Stimulated activated naive CD4-positive, alpha-beta T cell treated with Interleukin-2 at 50 U/mL for 16 hours (primary cell): ENCODE data around the gene TMEM19.

Experiments
- DNase-seq: peaks from one replicate; lab custom pipeline; 2025; lab: John Stamatoyannopoulos, UW

TMEM19 gene

DNA sequence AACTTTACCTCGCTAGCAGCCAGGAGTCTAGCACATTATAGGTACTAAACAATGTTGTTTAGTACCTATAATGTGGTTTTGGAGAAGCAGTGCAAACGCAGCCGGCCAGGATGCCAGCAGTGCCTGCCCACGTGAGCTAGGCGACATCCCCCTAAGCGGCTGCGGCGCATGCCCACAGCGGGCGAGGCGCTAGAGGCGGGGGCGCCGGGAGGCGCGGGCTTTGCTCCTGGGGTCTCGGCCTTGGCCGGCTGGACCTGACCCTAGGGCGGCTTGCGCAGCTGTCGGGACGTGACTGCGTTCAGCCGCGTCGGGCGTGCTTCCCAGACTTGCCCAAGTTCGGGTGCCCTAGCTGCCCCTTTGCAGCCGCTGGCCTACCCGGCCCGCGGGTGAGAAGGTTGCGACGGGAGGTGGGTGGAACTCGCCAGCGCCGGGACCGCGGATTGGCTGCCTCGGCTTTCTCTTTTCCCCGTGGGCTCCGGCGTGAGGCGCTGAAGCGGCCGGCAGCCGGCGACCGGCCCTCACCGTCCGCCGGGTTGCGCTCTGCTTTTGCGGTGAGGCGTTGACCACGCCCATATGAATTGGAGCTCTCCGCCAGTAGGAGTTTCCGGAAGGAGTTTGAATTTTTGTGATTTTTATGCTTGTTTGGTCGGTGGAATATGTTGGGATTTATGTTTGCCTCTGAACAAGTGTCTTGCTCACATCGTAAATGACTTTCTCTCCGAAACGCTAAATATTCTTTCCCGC lies at the start of gene TMEM19:
TSS of gene TMEM19 (plus strand) at position 169 of the 744 bp plus-strand sequence. CDS start 599 bp downstream, outside the sequence.
- DNase-seq: peak; percentile 77

DNA sequence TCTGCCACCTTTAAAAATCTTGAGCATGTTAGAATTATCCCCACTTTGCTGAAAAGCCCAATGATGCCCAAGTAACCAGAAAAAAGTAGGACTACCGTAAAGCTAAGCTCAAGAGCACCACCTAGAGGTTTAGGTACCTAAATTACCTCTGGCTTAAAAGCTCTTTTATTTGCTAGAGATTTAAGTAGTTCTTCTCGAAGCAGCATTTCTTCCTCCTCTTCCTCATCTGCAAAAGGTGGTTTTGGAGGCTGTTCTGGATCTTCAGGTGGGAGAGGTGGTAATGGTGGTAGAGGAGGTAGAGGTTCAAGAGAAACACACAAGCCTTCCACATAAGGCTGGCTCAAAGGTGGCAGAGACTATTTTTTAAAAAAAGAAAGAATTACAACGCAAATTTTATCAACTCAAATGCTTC lies 49.2 kb upstream of the TMEM19 start:
- DNase-seq: no peak

DNA sequence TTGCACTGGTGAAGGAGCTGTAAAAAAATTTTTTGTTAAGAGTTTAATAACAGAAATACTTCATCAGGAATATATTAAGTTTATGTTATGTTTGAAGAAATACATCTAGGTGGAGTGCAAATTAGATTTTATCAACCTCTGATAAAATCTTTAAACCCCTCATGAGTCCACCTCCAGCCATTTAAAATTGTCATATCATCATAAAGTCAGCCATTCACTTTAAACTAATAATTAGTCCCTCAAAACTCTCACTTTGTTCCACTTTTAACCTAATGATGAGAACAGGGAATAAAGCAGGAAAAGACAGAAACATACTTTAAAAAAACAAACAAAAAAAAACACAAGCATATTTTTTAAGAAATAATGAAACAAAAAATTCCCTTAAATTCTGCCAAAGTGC lies 47.4 kb upstream of the TMEM19 start:
- no peak for DNase-seq

DNA sequence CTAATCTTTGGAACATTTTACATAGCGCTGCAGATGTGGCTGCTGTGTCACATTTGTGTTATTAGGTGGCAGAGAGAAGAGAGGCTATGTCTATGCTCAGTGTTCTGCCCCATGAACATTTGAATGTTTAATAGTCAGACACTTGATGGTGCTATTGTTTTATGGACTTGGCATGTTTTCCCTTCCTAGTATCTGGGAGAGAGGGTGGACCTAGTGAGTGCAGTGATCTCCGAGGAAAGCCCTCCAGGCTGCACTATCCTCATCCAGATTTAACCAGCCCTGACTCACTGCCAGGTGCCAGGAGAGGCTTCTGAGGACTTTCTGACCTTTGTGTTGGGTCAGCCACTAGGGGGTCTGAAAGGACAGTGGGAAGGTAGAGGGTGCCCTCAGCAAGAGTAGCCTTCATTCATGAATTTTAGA lies 46.5 kb upstream of the TMEM19 start:
- no peak for DNase-seq

DNA sequence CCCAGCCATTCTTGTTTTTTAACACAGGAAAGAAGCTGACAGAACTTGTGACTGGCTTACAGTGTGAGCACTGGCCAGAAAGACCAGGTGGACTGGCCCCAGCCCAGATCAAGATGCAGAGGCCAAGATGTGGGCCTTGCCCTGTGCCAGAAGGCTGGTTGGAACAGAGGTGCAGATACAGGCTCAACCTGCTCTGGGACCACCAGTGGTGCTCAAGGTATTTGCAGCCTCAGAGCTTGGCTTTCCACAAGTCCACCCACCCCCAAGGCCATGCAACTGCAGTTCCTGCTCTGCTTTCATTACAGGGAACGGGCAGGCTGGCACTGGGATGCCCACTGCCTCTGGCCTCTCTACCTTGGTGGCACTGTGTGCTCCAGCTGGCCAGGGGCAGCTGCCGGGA lies 45.6 kb upstream of the TMEM19 start:
- DNase-seq: no peak

DNA sequence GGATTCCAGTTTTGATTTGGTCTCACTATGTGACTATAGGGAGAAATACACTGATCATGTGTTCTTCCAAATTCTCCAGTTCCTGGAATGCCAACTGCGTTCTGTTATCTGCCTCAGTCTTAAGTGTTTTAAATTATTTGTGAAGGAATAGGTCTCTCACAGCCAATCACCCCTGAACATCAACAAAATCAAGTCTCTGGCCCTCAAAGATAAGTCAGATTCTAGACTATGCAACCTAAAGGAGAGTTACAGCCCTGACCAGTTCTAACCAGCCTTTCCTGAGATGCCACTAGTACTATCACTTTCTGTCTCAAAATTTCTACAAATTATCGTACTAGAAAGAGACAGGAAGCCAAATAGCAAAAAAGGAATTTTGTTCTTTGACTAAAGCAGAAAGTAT lies 44.5 kb upstream of the TMEM19 start:
- no peak for DNase-seq

DNA sequence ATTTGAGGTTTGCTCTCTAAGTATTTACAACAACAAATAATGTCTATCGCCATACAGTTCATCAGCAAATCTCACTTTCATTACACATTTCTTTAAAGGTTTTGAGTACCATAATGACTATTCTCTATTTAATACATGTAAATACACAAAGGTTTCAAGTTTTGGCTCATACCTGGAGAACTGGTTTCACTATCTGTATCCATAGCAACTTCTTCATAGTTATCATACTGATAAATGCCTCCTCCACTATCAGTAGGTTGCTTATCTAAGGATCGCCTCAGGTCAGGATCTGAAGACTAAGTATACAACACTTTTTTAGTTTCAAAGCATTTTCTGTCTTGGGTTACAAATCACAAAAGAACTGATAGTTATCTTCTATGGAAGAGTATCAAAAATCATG lies 43.6 kb upstream of the TMEM19 start:
- DNase-seq: no peak

DNA sequence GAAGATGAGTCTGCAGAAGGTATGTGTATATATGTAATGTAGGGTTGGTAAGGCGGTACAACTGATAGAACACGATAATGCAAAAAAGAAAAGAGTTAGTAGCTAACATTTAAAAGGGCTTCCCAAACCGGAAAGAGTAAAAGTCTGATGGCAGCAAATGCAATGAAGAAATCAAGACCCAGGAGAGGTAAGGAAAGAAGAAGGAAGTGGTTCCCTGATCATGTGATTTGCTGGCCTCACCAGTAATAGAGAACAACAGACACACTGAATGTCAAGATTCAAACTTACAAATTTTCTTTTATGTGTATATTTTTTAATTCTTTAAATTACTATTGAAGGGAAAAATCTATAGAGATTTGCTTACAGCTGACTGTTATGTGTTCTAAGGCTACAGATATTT lies 40.6 kb upstream of the TMEM19 start:
- DNase-seq: no peak

DNA sequence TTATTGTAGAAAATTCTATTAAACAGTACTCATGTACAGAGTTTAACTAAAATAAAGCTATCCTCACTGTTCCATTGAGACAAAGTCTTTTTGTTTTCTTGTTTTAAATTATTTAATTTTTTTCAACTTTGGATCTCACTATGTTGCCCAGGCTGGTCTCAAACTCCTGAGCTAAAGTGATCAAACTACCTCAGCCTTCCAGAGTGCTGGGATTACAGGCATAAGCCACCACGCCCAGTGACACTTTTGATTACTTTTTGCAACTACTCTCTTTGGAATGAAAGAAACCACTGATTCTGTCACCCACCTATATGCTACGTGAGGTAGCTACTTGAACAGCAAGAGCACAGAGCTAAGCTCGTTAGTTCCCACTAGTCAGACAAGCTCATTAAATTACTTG lies 39.4 kb upstream of the TMEM19 start:
- no peak for DNase-seq

DNA sequence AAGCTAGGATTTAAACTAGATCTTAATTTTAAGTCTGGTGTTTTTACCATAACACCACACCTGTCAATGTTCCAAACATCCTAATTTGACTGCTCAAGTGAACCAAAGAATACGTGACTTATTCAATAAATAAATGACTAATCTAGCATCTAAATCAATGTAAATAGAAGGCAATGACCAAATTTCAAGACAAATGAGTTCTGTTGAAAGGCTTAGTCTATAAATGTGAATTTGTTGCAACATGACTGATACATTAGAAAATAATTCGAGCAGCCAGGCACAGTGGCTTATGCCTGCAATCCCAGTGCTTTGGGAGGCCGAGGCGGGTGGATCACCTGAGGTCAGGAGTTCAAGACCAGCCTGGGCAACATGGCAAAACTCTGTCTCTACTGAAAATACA lies 37.3 kb upstream of the TMEM19 start:
- no peak for DNase-seq

DNA sequence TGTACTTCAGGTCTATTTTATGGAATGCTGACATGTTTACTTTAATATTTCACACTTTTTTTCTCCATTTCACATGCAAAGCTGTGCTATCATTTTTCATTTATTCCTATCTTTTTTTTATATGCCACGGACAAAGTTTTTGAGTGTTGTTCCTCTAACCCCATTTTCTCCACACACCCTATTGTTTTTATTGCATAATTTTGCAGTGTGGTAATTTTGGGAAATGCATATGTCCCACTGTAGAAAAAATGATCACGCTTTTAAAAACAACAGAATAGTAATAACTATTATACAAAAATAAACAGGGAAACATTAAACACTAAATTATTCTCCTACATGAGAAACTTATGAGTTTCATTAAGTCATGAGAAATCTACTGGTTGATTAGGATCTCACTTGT lies 36.5 kb upstream of the TMEM19 start:
- DNase-seq: no peak

DNA sequence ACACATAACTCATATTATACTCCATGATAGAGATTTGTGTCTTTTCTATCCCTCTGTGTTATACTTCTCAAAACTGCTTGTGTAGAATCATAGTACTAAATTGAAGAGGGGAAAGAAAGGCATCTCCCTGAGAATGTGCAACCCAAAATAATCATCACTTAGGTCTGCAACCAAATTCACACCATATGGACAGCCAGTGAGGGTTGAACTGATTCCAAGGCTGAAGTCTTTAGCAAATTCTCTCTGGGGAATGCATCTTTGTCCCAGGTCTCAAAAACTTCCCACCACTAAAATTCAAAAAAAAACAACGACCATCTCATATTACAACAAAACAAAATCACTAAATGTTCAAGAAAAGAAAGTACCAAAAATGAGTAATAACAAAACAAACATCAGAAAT lies 33.2 kb upstream of the TMEM19 start:
- no peak for DNase-seq

DNA sequence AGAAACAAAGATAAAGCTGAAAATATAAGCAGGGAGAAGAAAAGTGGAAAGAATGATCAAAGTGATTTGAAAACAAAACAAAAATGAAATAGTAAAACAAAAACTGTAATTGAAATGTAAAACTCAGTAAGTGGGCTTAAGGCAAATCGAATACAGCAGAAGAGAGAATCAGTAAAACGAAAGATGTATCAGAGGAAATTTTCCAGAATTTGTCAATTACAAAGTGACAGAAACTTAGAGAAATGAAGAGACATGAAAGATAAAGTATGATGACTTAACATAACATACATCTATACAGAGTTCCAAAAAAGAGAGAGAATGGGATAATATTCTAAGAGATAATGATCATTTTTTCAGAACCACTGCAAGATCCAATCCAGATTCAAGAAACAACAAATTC lies 32.7 kb upstream of the TMEM19 start:
- no peak for DNase-seq

DNA sequence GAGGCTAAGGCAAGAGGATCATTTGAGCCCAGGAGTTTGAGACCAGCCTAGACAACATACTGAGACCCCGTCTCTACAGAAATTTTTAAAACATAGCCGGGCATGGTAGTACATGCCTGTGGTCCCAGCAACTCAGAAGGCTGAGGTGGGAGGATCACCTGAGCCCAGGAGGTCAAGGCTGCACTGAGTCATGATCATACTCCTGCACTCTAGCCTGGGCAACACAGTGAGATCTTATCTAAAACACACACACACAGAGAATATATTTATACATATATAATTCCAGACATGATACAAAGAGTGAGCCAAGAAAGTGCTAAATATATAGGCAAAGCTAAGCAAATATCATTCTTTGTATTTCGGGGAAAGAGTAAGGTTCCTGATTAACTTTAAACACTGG lies 31.7 kb upstream of the TMEM19 start:
- no peak for DNase-seq

DNA sequence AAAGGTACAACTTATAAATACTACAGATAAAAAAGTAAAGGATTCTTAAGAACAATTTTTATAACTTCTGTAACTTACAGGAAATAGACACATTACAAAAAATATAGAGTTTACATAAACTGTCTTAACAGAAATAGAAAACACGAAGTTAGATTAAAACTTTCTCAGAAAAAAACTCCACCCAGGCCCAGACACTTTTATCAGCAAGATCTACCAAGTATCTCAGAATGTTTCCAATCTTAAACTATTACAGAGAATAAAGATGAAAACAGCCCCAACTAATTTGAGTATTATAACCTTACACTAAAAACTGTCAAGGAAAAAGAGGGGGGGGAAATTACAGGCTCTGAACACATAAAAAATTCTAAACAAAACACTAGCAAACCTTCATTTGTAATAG lies 30.4 kb upstream of the TMEM19 start:
- DNase-seq: no peak

DNA sequence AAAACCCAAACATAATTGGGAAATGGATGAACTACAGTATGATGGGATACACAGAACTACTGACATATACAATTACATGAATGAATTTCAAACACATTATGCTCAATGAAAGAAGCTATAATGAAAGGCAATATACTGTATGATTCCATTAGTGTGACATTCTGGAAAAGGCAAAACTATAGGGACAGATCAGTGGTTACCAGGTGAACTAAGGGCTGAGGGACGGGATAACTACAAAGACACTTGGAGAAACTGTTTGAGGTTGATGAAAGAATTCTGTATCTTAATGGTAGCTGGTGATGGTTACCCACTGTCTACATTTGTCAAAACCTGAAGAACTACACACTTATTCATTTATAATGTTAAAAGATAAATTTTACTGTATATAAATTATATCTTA lies 30.0 kb upstream of the TMEM19 start:
- no peak for DNase-seq

DNA sequence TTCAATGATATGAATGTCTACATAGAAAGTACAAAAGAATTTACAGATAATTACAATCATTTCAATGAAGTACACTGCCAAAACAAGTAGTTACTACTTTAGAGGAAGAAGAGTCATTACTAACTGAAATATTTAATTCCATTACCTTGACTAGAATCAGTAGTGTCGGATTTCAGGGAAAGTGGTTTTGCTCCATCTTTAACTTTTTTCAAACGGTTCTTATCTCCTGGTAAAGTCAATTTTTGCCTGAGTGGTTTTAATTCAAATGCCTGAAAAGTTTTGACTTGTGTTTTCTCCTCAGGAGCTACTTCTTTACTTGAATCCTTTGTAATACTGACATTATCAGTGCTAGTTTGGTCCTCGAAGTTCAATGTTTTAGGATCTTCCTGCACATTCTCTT lies 29.1 kb upstream of the TMEM19 start:
- DNase-seq: no peak

DNA sequence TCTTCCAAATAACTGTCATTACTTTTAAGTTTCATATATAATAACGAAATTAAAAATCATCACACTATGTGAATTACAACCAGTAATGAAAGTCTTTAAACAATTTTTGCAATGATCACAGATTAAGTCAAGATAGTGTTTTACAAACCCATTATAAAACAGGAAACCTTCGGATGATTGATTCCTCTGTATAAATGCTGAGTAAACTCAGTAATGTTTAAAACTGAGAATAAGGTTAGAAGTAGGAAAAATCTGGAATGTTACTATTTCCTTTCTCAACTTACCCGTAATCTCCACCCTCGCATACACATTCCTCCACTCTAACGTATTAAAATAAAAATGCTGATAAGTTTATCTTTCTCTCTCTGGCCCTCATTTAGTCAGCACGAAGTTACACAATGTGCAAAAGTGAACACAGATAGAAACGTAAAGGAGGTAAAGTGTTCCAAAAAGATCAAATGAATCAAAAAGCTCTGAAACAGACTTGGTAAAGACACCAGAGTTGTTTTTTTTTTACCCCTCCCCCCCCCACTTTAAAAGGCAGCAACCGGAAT lies 23.8 kb upstream of the TMEM19 start:
- no peak for DNase-seq

DNA sequence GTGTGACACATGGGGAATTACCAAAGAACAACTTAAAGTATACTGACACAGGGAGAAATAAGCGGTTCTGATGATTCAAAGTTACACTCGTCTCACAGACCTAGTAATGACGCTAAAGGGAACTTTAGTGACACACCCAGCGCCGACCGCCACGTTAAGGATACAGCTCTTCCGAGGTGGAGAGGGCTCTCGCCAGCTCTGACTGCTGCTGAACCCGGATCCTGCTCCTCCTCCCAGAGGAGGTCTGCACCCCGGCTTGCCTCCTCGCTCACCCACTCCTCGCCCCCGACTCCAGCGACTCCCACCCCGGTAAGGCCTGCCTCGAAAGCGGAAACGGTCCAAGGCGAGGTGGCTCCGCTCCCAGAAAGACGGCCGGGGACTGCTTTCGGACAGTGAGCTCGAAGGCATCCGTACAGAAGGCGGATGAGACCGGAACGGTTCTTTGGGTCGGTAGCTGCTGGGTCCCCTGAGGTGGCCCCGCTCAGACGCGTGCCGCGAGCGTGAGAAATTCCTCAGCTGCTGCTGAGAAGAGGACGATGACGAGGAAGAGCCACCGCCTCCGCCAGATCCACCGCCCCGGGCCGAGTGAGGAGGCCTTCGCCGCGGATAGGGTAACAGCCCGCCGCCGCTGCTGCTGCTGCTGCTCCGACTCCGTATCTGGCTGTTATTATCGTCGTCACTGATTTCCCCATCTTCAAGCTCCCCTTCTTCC lies 22.9 kb upstream of the TMEM19 start:
- peak; percentile 74 for DNase-seq

DNA sequence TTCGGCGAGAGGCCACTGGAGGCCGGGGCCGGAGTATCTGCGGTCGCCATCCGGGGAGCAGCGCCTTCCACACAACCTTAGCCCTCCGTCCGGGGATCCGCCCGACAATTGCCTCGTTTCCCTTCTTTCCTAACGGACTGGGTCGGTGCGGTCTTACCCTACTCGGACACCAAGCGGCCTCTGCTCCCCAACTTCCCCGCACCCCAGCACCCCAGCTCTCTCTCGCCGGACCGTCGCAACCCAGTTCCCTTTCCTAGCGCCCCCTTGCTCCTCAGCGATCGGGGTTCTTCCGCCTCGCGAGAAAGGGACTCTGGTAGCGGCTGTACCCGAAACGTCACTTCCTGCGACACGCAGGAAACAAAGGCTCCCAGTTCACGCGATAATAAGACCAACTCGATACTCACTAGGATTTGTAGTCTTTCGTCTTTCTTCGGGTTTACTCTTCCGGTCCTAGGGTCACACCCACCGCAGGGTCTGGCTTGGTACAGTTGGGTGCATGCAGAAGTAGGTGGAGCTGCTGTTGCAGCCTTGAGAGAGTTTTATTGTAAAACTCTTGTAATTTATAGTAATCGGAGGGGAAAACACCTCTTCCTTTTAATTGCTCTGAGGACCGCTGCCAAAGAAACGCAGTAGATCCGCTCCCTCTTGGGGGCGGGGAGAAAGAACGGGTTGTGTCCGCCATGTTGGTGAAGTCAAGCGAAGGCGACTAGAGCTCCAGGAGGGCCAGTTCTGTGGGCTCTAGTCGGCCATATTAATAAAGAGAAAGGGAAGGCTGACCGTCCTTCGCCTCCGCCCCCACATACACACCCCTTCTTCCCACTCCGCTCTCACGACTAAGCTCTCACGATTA lies 22.1 kb upstream of the TMEM19 start, which contains the start of the genes THAP2 and ZFC3H1:
TSS of gene THAP2 (plus strand) at position 741 of the 850 bp plus-strand sequence. CDS start 209 bp downstream, outside the sequence.
TSS of gene ZFC3H1 (minus strand) at position 288 of the 850 bp plus-strand sequence. CDS start at position 50, 238 bp downstream.
- DNase-seq: peak; percentile 92

DNA sequence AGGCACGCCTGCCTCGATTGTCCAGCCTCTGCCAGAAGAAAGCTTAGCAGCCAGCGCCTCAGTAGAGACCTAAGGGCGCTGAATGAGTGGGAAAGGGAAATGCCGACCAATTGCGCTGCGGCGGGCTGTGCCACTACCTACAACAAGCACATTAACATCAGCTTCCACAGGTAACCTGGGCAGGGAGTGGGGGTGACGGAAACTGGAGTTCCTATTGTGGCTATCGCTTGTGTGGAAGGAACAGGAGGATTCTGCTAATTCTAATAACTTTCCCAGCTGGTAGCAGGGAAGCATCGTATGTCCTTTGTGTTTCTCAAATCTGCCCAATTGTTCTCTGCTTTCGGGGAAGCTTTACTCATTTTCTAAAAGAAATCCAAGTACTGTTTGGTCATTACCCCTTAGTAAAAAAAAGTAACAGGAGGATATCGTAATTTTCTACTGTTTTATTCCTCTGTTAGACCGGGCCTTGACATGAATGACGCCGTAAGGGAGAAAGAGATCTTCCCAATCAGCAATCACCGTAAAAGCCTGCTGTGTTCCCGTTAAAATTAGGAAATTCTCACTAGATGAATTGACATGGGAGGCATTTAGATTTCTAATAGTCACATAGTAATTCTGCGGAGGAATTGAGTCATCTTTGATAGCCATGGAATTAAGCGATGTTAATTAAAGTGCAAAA lies 21.3 kb upstream of the TMEM19 start:
- DNase-seq: no peak

DNA sequence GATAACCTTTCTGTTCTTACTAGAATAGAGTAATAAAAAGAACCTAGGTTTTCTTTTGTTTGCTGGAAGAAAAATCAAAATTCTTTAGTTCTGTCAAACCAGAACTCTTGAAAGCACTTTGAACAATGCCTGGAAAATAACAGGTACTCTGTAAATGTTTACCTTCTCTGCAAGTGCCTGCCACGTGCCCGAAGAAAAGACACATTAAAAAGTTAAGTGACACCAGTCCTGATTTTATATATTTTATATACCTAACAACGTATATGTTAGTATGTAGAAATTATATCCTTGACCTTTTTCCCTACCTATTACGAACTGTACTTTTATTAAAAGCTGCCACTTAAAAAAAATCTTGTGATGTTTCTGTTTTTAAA lies 20.8 kb upstream of the TMEM19 start:
- no peak for DNase-seq
